Endothelial cell (in vitro differentiated cells): ENCODE results near the gene SLC36A1. TPM values are rescaled to one million over a fixed set of nuclear protein-coding genes. Genes with fewer than 3 reads are reported as not detected.

Experiments used
- DNase-seq: peaks from one replicate; pipeline ENCODE4 v3.0.0; 2021; ENCODE audit warnings: low spot score
- H3K27ac Mint-ChIP-seq: one replicate; pipeline ENCODE4 v1.8.0; 2021; ENCODE audit warnings: mixed read lengths, inconsistent platforms; ENCODE audit not compliant: unreplicated experiment
- H3K27me3 Mint-ChIP-seq: one replicate; pipeline ENCODE4 v1.8.0; 2021; ENCODE audit warnings: mild to moderate bottlenecking, moderate library complexity, mixed read lengths, inconsistent platforms; ENCODE audit not compliant: unreplicated experiment
- H3K36me3 Mint-ChIP-seq: one replicate; pipeline ENCODE4 v1.8.0; 2021; ENCODE audit warnings: mild to moderate bottlenecking, low read depth, mixed read lengths, inconsistent platforms; ENCODE audit not compliant: unreplicated experiment
- H3K4me1 Mint-ChIP-seq: one replicate; pipeline ENCODE4 v1.8.0; 2021; ENCODE audit warnings: mild to moderate bottlenecking, mixed read lengths, inconsistent platforms; ENCODE audit not compliant: unreplicated experiment
- H3K4me3 Mint-ChIP-seq: one replicate; pipeline ENCODE4 v1.8.0; 2021; ENCODE audit warnings: mild to moderate bottlenecking, mixed read lengths, inconsistent platforms; ENCODE audit not compliant: unreplicated experiment
- H3K9me3 Mint-ChIP-seq: one replicate; pipeline ENCODE4 v1.8.0; 2021; ENCODE audit warnings: mixed read lengths, inconsistent platforms; ENCODE audit not compliant: unreplicated experiment
- total RNA-seq: library from RNA; stranded (reverse); fragmentation: NEBNext Ultra II Directional; extraction: Animal tissue kit (Norgen Biotek cat#: 25700); gene quantifications from one replicate; pipeline ENCODE4 v1.2.1, GENCODE V29; 2021; ENCODE audit not compliant: unreplicated experiment
- TF ChIP-seq, protein P1 (sequence below): fragments of 200-600 bp; sonication (generic); IDR thresholded peaks from one replicate; pipeline ENCODE4 v1.5.0; 2021; ENCODE audit warnings: antibody characterized with exemption; ENCODE audit not compliant: unreplicated experiment

SLC36A1 gene
- total RNA-seq, 1 donor from 2014 or later = 4.8 TPM

- Mint-ChIP-seq H3K27me3 (peaks cover 3% of the 10 kb centered on the region), H3K4me1 (peaks cover 2% of the 10 kb centered on the region), H3K4me3 (no peak overlapping the region), H3K27ac (no peak overlapping the region), H3K9me3 (no peaks in the 10 kb centered on the region), H3K36me3 (no peaks in the 10 kb centered on the region)
- DNase-seq = no peak
- TF ChIP-seq, protein P1, sequence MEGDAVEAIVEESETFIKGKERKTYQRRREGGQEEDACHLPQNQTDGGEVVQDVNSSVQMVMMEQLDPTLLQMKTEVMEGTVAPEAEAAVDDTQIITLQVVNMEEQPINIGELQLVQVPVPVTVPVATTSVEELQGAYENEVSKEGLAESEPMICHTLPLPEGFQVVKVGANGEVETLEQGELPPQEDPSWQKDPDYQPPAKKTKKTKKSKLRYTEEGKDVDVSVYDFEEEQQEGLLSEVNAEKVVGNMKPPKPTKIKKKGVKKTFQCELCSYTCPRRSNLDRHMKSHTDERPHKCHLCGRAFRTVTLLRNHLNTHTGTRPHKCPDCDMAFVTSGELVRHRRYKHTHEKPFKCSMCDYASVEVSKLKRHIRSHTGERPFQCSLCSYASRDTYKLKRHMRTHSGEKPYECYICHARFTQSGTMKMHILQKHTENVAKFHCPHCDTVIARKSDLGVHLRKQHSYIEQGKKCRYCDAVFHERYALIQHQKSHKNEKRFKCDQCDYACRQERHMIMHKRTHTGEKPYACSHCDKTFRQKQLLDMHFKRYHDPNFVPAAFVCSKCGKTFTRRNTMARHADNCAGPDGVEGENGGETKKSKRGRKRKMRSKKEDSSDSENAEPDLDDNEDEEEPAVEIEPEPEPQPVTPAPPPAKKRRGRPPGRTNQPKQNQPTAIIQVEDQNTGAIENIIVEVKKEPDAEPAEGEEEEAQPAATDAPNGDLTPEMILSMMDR = no peak
Measured at GRCh38 chr5:151451626-151452520, 4.5 kb downstream of the SLC36A1 start.

DNA sequence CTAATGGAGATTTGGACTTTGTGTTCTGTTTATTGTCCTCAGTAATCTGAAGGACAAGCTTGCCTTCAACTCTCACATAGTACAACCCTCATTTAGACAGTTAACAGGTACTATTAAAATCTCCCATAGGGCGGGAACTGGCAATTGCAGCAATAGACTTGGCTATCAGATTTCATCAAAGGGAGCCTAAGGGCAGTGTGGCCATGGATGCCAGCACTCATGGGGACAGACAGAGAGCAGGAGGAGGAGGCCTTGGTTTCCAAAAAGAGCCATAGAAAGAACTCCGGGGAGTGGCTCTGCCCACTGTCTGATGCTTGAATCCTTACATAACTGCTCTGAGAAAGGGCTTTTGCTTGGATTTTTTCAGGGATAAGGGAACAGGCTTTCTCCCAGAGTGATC lies 6.8 kb downstream of the SLC36A1 start:
- H3K27me3 Mint-ChIP-seq = no peaks in the 10 kb centered on the region
- H3K27ac Mint-ChIP-seq = no peak overlapping the region
- H3K36me3 Mint-ChIP-seq = no peaks in the 10 kb centered on the region
- TF ChIP-seq, protein P1 = no peak
- H3K4me1 Mint-ChIP-seq = no peaks in the 10 kb centered on the region
- no peak for DNase-seq
- no peaks in the 10 kb centered on the region for H3K9me3 Mint-ChIP-seq
- H3K4me3 Mint-ChIP-seq = no peak overlapping the region

- Mint-ChIP-seq H3K27ac (no peak overlapping the region), H3K4me1 (no peaks in the 10 kb centered on the region), H3K36me3 (no peaks in the 10 kb centered on the region), H3K4me3 (no peak overlapping the region), H3K27me3 (no peaks in the 10 kb centered on the region), H3K9me3 (no peaks in the 10 kb centered on the region)
- DNase-seq = no peak
- TF ChIP-seq, protein P1 = no peak
Measured at GRCh38 chr5:151454889-151455288, 7.5 kb downstream of the SLC36A1 start.

- no peaks in the 10 kb centered on the region for H3K9me3 Mint-ChIP-seq
- no peak for DNase-seq
- H3K27me3 Mint-ChIP-seq = no peaks in the 10 kb centered on the region
- no peak overlapping the region for H3K4me3 Mint-ChIP-seq
- H3K4me1 Mint-ChIP-seq = no peaks in the 10 kb centered on the region
- H3K36me3 Mint-ChIP-seq = no peaks in the 10 kb centered on the region
- H3K27ac Mint-ChIP-seq = no peak overlapping the region
- TF ChIP-seq, protein P1 = no peak
Measured at GRCh38 chr5:151456321-151456940, 9.0 kb downstream of the SLC36A1 start.

- Mint-ChIP-seq H3K27ac (no peak overlapping the region), H3K4me3 (no peak overlapping the region), H3K36me3 (no peaks in the 10 kb centered on the region), H3K9me3 (no peaks in the 10 kb centered on the region), H3K27me3 (no peaks in the 10 kb centered on the region), H3K4me1 (no peaks in the 10 kb centered on the region)
- TF ChIP-seq, protein P1 = no peak
- DNase-seq = no peak
Measured at GRCh38 chr5:151458314-151458713, 10.9 kb downstream of the SLC36A1 start.
